GM23338 (cell line): ENCODE data around the gene EIF2A. TPM values are rescaled to one million over a fixed set of nuclear protein-coding genes. Genes with fewer than 3 reads are reported as not detected.

ENCODE experiments used
- ATAC-seq: fragments of 200-7000 bp; cut with Tn5 transposase; 3 replicates; pipeline ENCODE4 v1.9.1; 2020
- DNase-seq: peaks from one replicate; pipeline ENCODE4 v3.0.0-alpha.2; 2015; ENCODE audit warnings: low spot score
- H2AFZ ChIP-seq: fragments of 200-600 bp; sonication (generic); 2 replicates; pipeline ENCODE4 v1.8.0; 2016; ENCODE audit warnings: antibody characterized with exemption, mild to moderate bottlenecking, moderate library complexity
- H3F3A ChIP-seq: fragments of 200-600 bp; sonication (generic); replicated peaks from 2 replicates; pipeline ENCODE4 v1.8.0; 2017; ENCODE audit warnings: antibody characterized with exemption, mixed run types, low read depth
- H3K27ac ChIP-seq: fragments of 200-600 bp; sonication (generic); 2 replicates; pipeline ENCODE4 v1.6.1; 2016; ENCODE audit warnings: low read depth
- H3K27me3 ChIP-seq: fragments of 200-600 bp; sonication (generic); 2 replicates; pipeline ENCODE4 v1.8.0; 2016; ENCODE audit warnings: mild to moderate bottlenecking, mixed run types, moderate library complexity; ENCODE audit not compliant: insufficient read depth
- H3K36me3 ChIP-seq: fragments of 200-600 bp; sonication (generic); 2 replicates; pipeline ENCODE4 v1.8.0; 2016; ENCODE audit warnings: mild to moderate bottlenecking; ENCODE audit not compliant: insufficient read depth
- H3K4me1 ChIP-seq: fragments of 200-600 bp; sonication (generic); 2 replicates; pipeline ENCODE4 v1.8.0; 2016; ENCODE audit warnings: mild to moderate bottlenecking, moderate library complexity; ENCODE audit not compliant: insufficient read depth
- H3K4me2 ChIP-seq: fragments of 200-600 bp; sonication (generic); 2 replicates; pipeline ENCODE4 v1.7.1; 2017; ENCODE audit warnings: mixed run types
- H3K4me3 ChIP-seq: fragments of 200-600 bp; sonication (generic); 2 replicates; pipeline ENCODE4 v1.6.1; 2016; ENCODE audit warnings: mixed run types
- H3K79me2 ChIP-seq: fragments of 200-600 bp; sonication (generic); replicated peaks from 2 replicates; pipeline ENCODE4 v1.8.0; 2017; ENCODE audit warnings: mild to moderate bottlenecking; ENCODE audit not compliant: insufficient read depth
- H3K9me2 ChIP-seq: fragments of 200-600 bp; sonication (generic); 2 replicates; pipeline ENCODE4 v1.8.0; 2017; ENCODE audit not compliant: insufficient read depth
- H4K20me1 ChIP-seq: fragments of 200-600 bp; sonication (generic); replicated peaks from 2 replicates; pipeline ENCODE4 v1.8.0; 2017; ENCODE audit warnings: mild to moderate bottlenecking; ENCODE audit not compliant: insufficient read depth
- H3K27ac Mint-ChIP-seq: 2 replicates; pipeline ENCODE4 v1.8.0; 2020; ENCODE audit warnings: inconsistent platforms, mild to moderate bottlenecking, moderate library complexity, mixed read lengths
- H3K27me3 Mint-ChIP-seq: 3 replicates; pipeline ENCODE4 v1.8.0; 2022; ENCODE audit warnings: low read depth, mild to moderate bottlenecking, moderate library complexity, mixed read lengths, inconsistent platforms; ENCODE audit not compliant: insufficient read depth, poor library complexity
- H3K36me3 Mint-ChIP-seq: 3 replicates; pipeline ENCODE4 v1.8.0; 2021; ENCODE audit warnings: low read depth, mild to moderate bottlenecking, inconsistent platforms, moderate library complexity, mixed read lengths
- H3K4me1 Mint-ChIP-seq: 3 replicates; pipeline ENCODE4 v1.8.0; 2020; ENCODE audit warnings: mild to moderate bottlenecking, inconsistent platforms, mixed read lengths
- H3K4me3 Mint-ChIP-seq: 3 replicates; pipeline ENCODE4 v1.8.0; 2021; ENCODE audit warnings: moderate library complexity, mild to moderate bottlenecking, inconsistent platforms, mixed read lengths
- H3K9me3 Mint-ChIP-seq: 3 replicates; pipeline ENCODE4 v1.8.0; 2020; ENCODE audit warnings: moderate library complexity, mild to moderate bottlenecking, inconsistent platforms, mixed read lengths
- CREB1 ChIP-seq: fragments of 250-450 bp; sonication (Bioruptor Pico); IDR thresholded peaks from 2 replicates; pipeline ENCODE4 v1.5.0; 2020; ENCODE audit warnings: low read depth, mild to moderate bottlenecking, moderate library complexity
- CTCF ChIP-seq, 2 experiments: fragments of 200-600 bp in 1 of 2; sonication (generic) in 1 of 2; conservative IDR thresholded peaks; 2 replicates each; pipeline versions ENCODE4 v1.5.1 to v1.6.1; 2016 to 2017; ENCODE audit warnings: antibody characterized with exemption in 2 of 2, low read depth in 2 of 2, mild to moderate bottlenecking in 2 of 2, moderate library complexity in 1 of 2
- ETS1 ChIP-seq: IDR thresholded peaks from 2 replicates; pipeline ENCODE4 v1.6.1; 2016; ENCODE audit warnings: antibody characterized with exemption
- EZH2 ChIP-seq: fragments of 200-600 bp; sonication (generic); IDR thresholded peaks from one replicate; pipeline ENCODE4 v1.8.0; 2017; ENCODE audit warnings: antibody characterized with exemption, mild to moderate bottlenecking, low read depth; ENCODE audit not compliant: unreplicated experiment
- EZH2phosphoT487 ChIP-seq: fragments of 200-600 bp; sonication (generic); IDR thresholded peaks from one replicate; pipeline ENCODE4 v1.8.1; 2018; ENCODE audit warnings: antibody characterized with exemption; ENCODE audit not compliant: unreplicated experiment
- JUNB ChIP-seq: IDR thresholded peaks from one replicate; pipeline ENCODE4 v1.6.1; 2016; ENCODE audit warnings: antibody characterized with exemption; ENCODE audit not compliant: unreplicated experiment
- NANOG ChIP-seq: IDR thresholded peaks from 2 replicates; pipeline ENCODE4 v1.6.1; 2016; ENCODE audit warnings: antibody characterized with exemption, borderline replicate concordance
- POLR2AphosphoS5 ChIP-seq: IDR thresholded peaks from 2 replicates; pipeline ENCODE4 v1.6.1; 2016; ENCODE audit warnings: antibody characterized with exemption, low read depth
- REST ChIP-seq: IDR thresholded peaks from one replicate; pipeline ENCODE4 v1.6.1; 2018; ENCODE audit warnings: antibody characterized with exemption; ENCODE audit not compliant: unreplicated experiment
- polyA plus RNA-seq: library from polyadenylated mRNA; unstranded; fragments of >200 nt; fragmentation: Nextera tagmentation; extraction: Ambion mirVana; gene quantifications from 2 replicates; pipeline ENCODE4 v1.2.1, GENCODE V29; 2016
- total RNA-seq: library from RNA; depleted of rRNA; stranded (reverse); fragments of >200 nt; shearing (Covaris generic); gene quantifications from 2 replicates; pipeline ENCODE4 v1.2.3, GENCODE V29; 2014

The EIF2A gene
- total and polyA plus RNA-seq, 2 experiments from 2014 or later, result 95.2 to 153 TPM

GRCh38 chr3:150611666-150612065 lies 65.1 kb downstream of the EIF2A start (continued):
- no peak for TF ChIP-seq ETS1
- no peak for TF ChIP-seq POLR2AphosphoS5
- no peak for TF ChIP-seq CREB1
- TF ChIP-seq REST, result no peak
- TF ChIP-seq EZH2phosphoT487, result no peak
- no peak for TF ChIP-seq NANOG
- TF ChIP-seq JUNB, result no peak
- TF ChIP-seq EZH2, result no peak
- TF ChIP-seq CTCF (conservative IDR thresholded peaks at IDR 0.05; ENCODE audit: low read depth in 2 of 2), result no peak

- Mint-ChIP-seq H3K4me3 (no peak overlapping the region), H3K4me1 (peaks cover 18% of the 10 kb centered on the region), H3K27ac (no peak overlapping the region), H3K27me3 (peaks cover 4% of the 10 kb centered on the region), H3K9me3 (peaks cover 3% of the 10 kb centered on the region; the same call in 1 of the 3 replicates), H3K36me3 (peaks cover 53% of the 10 kb centered on the region)
- H3K27ac ChIP-seq, result no peak overlapping the region
- no peak for ATAC-seq
- no peak for DNase-seq
- no peaks in the 10 kb centered on the region for H3K9me2 ChIP-seq
- peaks cover 5% of the 10 kb centered on the region for H3K4me1 ChIP-seq
- no peak overlapping the region for H2AFZ ChIP-seq
- H3F3A ChIP-seq, result no peaks in the 10 kb centered on the region
- peaks cover 90% of the 10 kb centered on the region for H3K79me2 ChIP-seq
- no peaks in the 10 kb centered on the region for H3K27me3 ChIP-seq
- no peak overlapping the region for H3K4me2 ChIP-seq
- peaks cover 10% of the 10 kb centered on the region; the same call in 1 of the 2 replicates for H4K20me1 ChIP-seq
- H3K36me3 ChIP-seq, result no peaks in the 10 kb centered on the region
- H3K4me3 ChIP-seq, result no peak overlapping the region
- TF ChIP-seq REST (no peak), CREB1 (no peak), NANOG (no peak), CTCF (conservative IDR thresholded peaks at IDR 0.05; ENCODE audit: low read depth in 2 of 2) (no peak), JUNB (no peak), EZH2phosphoT487 (no peak)
Measured at GRCh38 chr3:150612494-150612893, 65.9 kb downstream of the EIF2A start.
